Thyroid gland (tissue), 4 donors: ENCODE results near the gene ZGRF1.

Source experiments
- CTCF ChIP-seq, 6 experiments: fragments of 200-600 bp in 3 of 6; fragments of 450-650 bp in 3 of 6; sonication (generic) in 3 of 6; IDR thresholded peaks; one replicate each; pipeline ENCODE4 v1.5.1; 2016 to 2019; ENCODE audit warnings: antibody characterized with exemption in 6 of 6, mild to moderate bottlenecking in 2 of 6, inconsistent platforms in 1 of 6, moderate library complexity in 1 of 6
- POLR2A ChIP-seq, 2 donors: fragments of 450-650 bp; IDR thresholded peaks; one replicate each; pipeline ENCODE4 v1.6.1; 2017; ENCODE audit warnings: antibody characterized with exemption in 2 of 2, mild to moderate bottlenecking in 2 of 2, moderate library complexity in 1 of 2

GRCh38 chr4:112519689-112520597 is 116.8 kb downstream of the ZGRF1 start:
- TF ChIP-seq CTCF (IDR thresholded peaks at IDR 0.05) (no peak), POLR2A (IDR thresholded peaks at IDR 0.05) (no peak)
